Thyroid gland (tissue), 4 donors: Measurements from ENCODE around the gene STK24. TPM values are rescaled to one million over a fixed set of nuclear protein-coding genes. Genes with fewer than 3 reads are reported as not detected.

Experiments
- DNase-seq, 2 donors: peaks; one replicate each; pipeline ENCODE4 v3.0.0-alpha.2; 2019
- H3K27ac ChIP-seq, 3 donors: fragments of 200-600 bp; sonication (generic); 1 replicate in 2 of 3; 2 replicates in 1 of 3; pipeline ENCODE4 v1.5.1; 2016 to 2019; ENCODE audit warnings: mild to moderate bottlenecking in 1 of 3, moderate library complexity in 1 of 3
- H3K27me3 ChIP-seq: fragments of 200-600 bp; sonication (generic); one replicate; pipeline ENCODE4 v1.5.1; 2019
- H3K36me3 ChIP-seq, 2 donors: fragments of 200-600 bp; sonication (generic); one replicate each; pipeline ENCODE4 v1.5.1; 2016 to 2019
- H3K4me1 ChIP-seq, 2 donors: fragments of 200-600 bp; sonication (generic); one replicate each; pipeline ENCODE4 v1.5.1; 2017 to 2019
- H3K4me3 ChIP-seq, 3 donors: fragments of 200-600 bp; sonication (generic); replicated peaks in 1 of 3; 1 replicate in 2 of 3; 2 replicates in 1 of 3; pipeline ENCODE4 v1.5.1; 2016; ENCODE audit warnings: mild to moderate bottlenecking in 1 of 3
- H3K9me3 ChIP-seq: fragments of 200-600 bp; sonication (generic); one replicate; pipeline ENCODE4 v1.5.1; 2017
- CTCF ChIP-seq, 6 experiments: fragments of 200-600 bp in 3 of 6; fragments of 450-650 bp in 3 of 6; sonication (generic) in 3 of 6; IDR thresholded peaks; one replicate each; pipeline ENCODE4 v1.5.1; 2016 to 2019; ENCODE audit warnings: antibody characterized with exemption in 6 of 6, mild to moderate bottlenecking in 2 of 6, inconsistent platforms in 1 of 6, moderate library complexity in 1 of 6
- POLR2A ChIP-seq, 2 donors: fragments of 450-650 bp; IDR thresholded peaks; one replicate each; pipeline ENCODE4 v1.6.1; 2017; ENCODE audit warnings: antibody characterized with exemption in 2 of 2, mild to moderate bottlenecking in 2 of 2, moderate library complexity in 1 of 2
- WGBS, 2 donors: methylation state at CpG; one replicate each; pipeline ENCODE4 v1.1.5; 2017; 5-methylcytosine and 5-hydroxymethylcytosine counted together
- intact Hi-C: fragments of 100-400 bp; cut with DNase I; formaldehyde crosslinking; loops from one replicate; pipeline ENCODE4 v1.15.1; 2023
- total RNA-seq, 4 donors: library from RNA; depleted of rRNA; stranded (reverse); fragments of >200 nt; gene quantifications; one replicate each; pipeline ENCODE4 v1.2.3, GENCODE V29; 2016

STK24 gene
- total RNA-seq, 4 donors from 2014 or later: 74.5 to 102 (median 90.7) TPM

GRCh38 chr13:98471934-98472333, 105.0 kb downstream of the STK24 start:
- intact Hi-C loops: loop anchor here (10.0 kb wide), 1 partner anchor 183 kb away; no protein-coding TSS in a partner anchor
- H3K27me3 ChIP-seq: no peaks in the 10 kb centered on the region
- no peak overlapping the region for H3K4me3 ChIP-seq
- peaks cover 17 to 20% of the 10 kb centered on the region in 2 donors for H3K4me1 ChIP-seq
- TF ChIP-seq CTCF (IDR thresholded peaks at IDR 0.05) (no peak), POLR2A (IDR thresholded peaks at IDR 0.05) (no peak)
- no peak overlapping the region for H3K27ac ChIP-seq
- peaks cover 15 to 16% of the 10 kb centered on the region in 2 donors for H3K36me3 ChIP-seq
- DNase-seq: no peak
- WGBS, 2 donors: 87 to 95% methylated on average over 8 of the region's 10 CpGs
- H3K9me3 ChIP-seq: no peaks in the 10 kb centered on the region

GRCh38 chr13:98470920-98471319, 106.0 kb downstream of the STK24 start:
- Histone ChIP-seq H3K9me3 (no peaks in the 10 kb centered on the region), H3K27me3 (no peaks in the 10 kb centered on the region), H3K36me3 (peaks cover 16 to 18% of the 10 kb centered on the region in 2 donors), H3K27ac (no peak overlapping the region), H3K4me1 (peaks cover 7 to 10% of the 10 kb centered on the region in 2 donors), H3K4me3 (no peak overlapping the region)
- no peak for DNase-seq
- intact Hi-C loops: loop anchor here (10.0 kb wide), 1 partner anchor 184 kb away; no protein-coding TSS in a partner anchor
- TF ChIP-seq CTCF (IDR thresholded peaks at IDR 0.05): no peak
- TF ChIP-seq POLR2A (IDR thresholded peaks at IDR 0.05): no peak
- WGBS, 2 donors: 88% methylated on average over 6 of the region's 6 CpGs

GRCh38 chr13:98468929-98469328, 108.0 kb downstream of the STK24 start:
- no peak for TF ChIP-seq CTCF (IDR thresholded peaks at IDR 0.05)
- TF ChIP-seq POLR2A (IDR thresholded peaks at IDR 0.05): no peak
- Histone ChIP-seq H3K36me3 (peaks cover 8 to 12% of the 10 kb centered on the region in 2 donors), H3K4me1 (peaks cover under 1 to 4% of the 10 kb centered on the region in 2 donors), H3K9me3 (no peaks in the 10 kb centered on the region), H3K27me3 (no peaks in the 10 kb centered on the region), H3K4me3 (no peak overlapping the region), H3K27ac (no peak overlapping the region)
- intact Hi-C loops: no loop called here
- no peak for DNase-seq
- 92 to 93% methylated on average over 18 to 20 of the region's 20 CpGs for WGBS, 2 donors

GRCh38 chr13:98468361-98468760, 108.5 kb downstream of the STK24 start:
- H3K27ac ChIP-seq: no peak overlapping the region
- peaks cover 6 to 7% of the 10 kb centered on the region in 2 donors for H3K4me1 ChIP-seq
- TF ChIP-seq POLR2A (IDR thresholded peaks at IDR 0.05): no peak
- no peak for TF ChIP-seq CTCF (IDR thresholded peaks at IDR 0.05)
- peaks cover 3 to 8% of the 10 kb centered on the region in 2 donors for H3K36me3 ChIP-seq
- intact Hi-C loops: no loop called here
- H3K9me3 ChIP-seq: no peaks in the 10 kb centered on the region
- no peak for DNase-seq
- H3K4me3 ChIP-seq: no peak overlapping the region
- 80 to 87% methylated on average over 3 of the region's 3 CpGs for WGBS, 2 donors
- no peaks in the 10 kb centered on the region for H3K27me3 ChIP-seq

- H3K4me1 ChIP-seq: peaks cover 10 to 15% of the 10 kb centered on the region in 2 donors
- H3K36me3 ChIP-seq: peaks cover 3 to 8% of the 10 kb centered on the region in 2 donors
- no peak for DNase-seq
- H3K4me3 ChIP-seq: no peak overlapping the region
- intact Hi-C loops: no loop called here
- H3K27me3 ChIP-seq: no peaks in the 10 kb centered on the region
- TF ChIP-seq POLR2A (IDR thresholded peaks at IDR 0.05) (no peak), CTCF (IDR thresholded peaks at IDR 0.05) (no peak)
- no peak overlapping the region for H3K27ac ChIP-seq
- no peaks in the 10 kb centered on the region for H3K9me3 ChIP-seq
- WGBS, 2 donors: 88 to 90% methylated on average over 11 to 13 of the region's 13 CpGs
Measured at GRCh38 chr13:98467263-98467985, 109.5 kb downstream of the STK24 start.
